ENCODE data around the gene EPB41L4B.
"Not testable (repeated sequence)": the region's sequence is repeated elsewhere in the genome, so short reads cannot be mapped to it uniquely, and the experiment has no call there.

DNA sequence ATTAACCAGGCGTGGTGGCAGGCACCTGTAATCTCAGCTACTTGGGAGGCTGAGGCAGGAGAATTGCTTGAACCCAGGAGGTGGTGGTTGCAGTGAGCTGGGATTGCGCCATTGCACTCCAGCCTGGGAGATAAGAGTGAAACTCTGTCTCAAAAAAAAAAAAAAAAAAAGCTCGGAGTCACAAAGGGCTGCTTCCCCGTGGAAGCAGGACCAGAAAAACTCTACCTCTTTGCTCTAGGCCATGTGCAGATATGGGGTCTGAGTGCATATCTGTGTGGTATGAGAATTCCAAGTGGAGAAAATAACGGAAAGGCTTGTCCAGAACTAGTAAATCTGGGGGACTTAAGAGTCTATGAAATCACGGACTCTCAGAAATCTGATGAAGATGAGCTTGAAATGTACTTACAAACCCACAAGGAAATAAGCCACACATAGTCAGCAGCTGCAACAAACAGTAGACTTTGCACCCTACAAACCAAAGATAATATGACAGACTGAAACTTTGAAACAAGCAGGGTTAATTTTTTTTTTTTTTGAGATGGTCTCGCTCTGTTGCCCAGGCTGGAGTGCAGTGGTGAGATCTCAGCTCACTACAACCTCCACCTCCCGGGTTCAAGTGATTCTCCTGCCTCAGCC lies 38.2 kb upstream of the EPB41L4B start:
- TF ChIP-seq, protein P1, sequence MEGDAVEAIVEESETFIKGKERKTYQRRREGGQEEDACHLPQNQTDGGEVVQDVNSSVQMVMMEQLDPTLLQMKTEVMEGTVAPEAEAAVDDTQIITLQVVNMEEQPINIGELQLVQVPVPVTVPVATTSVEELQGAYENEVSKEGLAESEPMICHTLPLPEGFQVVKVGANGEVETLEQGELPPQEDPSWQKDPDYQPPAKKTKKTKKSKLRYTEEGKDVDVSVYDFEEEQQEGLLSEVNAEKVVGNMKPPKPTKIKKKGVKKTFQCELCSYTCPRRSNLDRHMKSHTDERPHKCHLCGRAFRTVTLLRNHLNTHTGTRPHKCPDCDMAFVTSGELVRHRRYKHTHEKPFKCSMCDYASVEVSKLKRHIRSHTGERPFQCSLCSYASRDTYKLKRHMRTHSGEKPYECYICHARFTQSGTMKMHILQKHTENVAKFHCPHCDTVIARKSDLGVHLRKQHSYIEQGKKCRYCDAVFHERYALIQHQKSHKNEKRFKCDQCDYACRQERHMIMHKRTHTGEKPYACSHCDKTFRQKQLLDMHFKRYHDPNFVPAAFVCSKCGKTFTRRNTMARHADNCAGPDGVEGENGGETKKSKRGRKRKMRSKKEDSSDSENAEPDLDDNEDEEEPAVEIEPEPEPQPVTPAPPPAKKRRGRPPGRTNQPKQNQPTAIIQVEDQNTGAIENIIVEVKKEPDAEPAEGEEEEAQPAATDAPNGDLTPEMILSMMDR (conservative IDR thresholded peaks at IDR 0.05; ENCODE audit: low read length), result not testable (repeated sequence)
- TF ChIP-seq EZH2phosphoT487 (IDR thresholded peaks at IDR 0.05; ENCODE audit: borderline replicate concordance), result not testable (repeated sequence)
